ENCODE measurements around the gene GAPDHS. TPM values are rescaled to one million over a fixed set of nuclear protein-coding genes. Genes with fewer than 3 reads are reported as not detected.

GAPDHS gene
- total RNA-seq, 2 experiments from 2014 or later, result not detected

GRCh38 chr19:35562776-35563175 lies 29.5 kb downstream of the GAPDHS start:
- no peak for DNase-seq
- no peak overlapping the region for H3K4me3 Mint-ChIP-seq
- H3K27ac Mint-ChIP-seq, result no peak overlapping the region
- CTCF ChIA-PET, result interaction anchor here (0.8 kb wide), 1 partner anchor 13 kb away, joined by 3 read pairs; no protein-coding TSS in a partner anchor
- H3K27me3 Mint-ChIP-seq (ENCODE audit: low read depth), result peaks cover 35% of the 10 kb centered on the region
- peaks cover 8% of the 10 kb centered on the region for H3K4me1 Mint-ChIP-seq (ENCODE audit: low read depth)
- no peaks in the 10 kb centered on the region for H3K9me3 Mint-ChIP-seq
- intact Hi-C loops (cut with micrococcal nuclease), result no loop called here
- H3K36me3 Mint-ChIP-seq (ENCODE audit: low read depth), result no peaks in the 10 kb centered on the region

GRCh38 chr19:35563207-35563829 lies 30.1 kb downstream of the GAPDHS start, which contains the start of gene ATP4A:
TSS of gene ATP4A (minus strand) at chr19:35563658. CDS start at chr19:35563629, 29 bp downstream.
- H3K9me3 Mint-ChIP-seq, result no peaks in the 10 kb centered on the region
- H3K4me3 Mint-ChIP-seq, result no peak within 1 kb of the TSS
- CTCF ChIA-PET, result interaction anchor here (0.6 to 0.8 kb wide), 2 partner anchors 14 to 129 kb away, joined by 3 read pairs; no protein-coding TSS in a partner anchor
- intact Hi-C loops (cut with micrococcal nuclease), result no loop called here
- no peak within 1 kb of the TSS for H3K27ac Mint-ChIP-seq
- H3K36me3 Mint-ChIP-seq (ENCODE audit: low read depth), result no peaks in the 10 kb centered on the region
- peaks cover 7% of the 10 kb centered on the region for H3K4me1 Mint-ChIP-seq (ENCODE audit: low read depth)
- no peak for DNase-seq
- peaks cover 35% of the 10 kb centered on the region for H3K27me3 Mint-ChIP-seq (ENCODE audit: low read depth)

- H3K4me3 Mint-ChIP-seq, result no peak overlapping the region
- DNase-seq, result no peak
- peaks cover 23% of the 10 kb centered on the region for H3K27me3 Mint-ChIP-seq (ENCODE audit: low read depth)
- H3K9me3 Mint-ChIP-seq, result no peaks in the 10 kb centered on the region
- CTCF ChIA-PET, result no interaction called here
- intact Hi-C loops (cut with micrococcal nuclease), result no loop called here
- no peak overlapping the region for H3K27ac Mint-ChIP-seq
- no peaks in the 10 kb centered on the region for H3K4me1 Mint-ChIP-seq (ENCODE audit: low read depth)
- H3K36me3 Mint-ChIP-seq (ENCODE audit: low read depth), result no peaks in the 10 kb centered on the region
Observed at GRCh38 chr19:35565016-35565856, 32.0 kb downstream of the GAPDHS start.

- no peak overlapping the region for H3K4me3 Mint-ChIP-seq
- no peaks in the 10 kb centered on the region for H3K9me3 Mint-ChIP-seq
- peaks cover 19% of the 10 kb centered on the region for H3K27me3 Mint-ChIP-seq (ENCODE audit: low read depth)
- no peaks in the 10 kb centered on the region for H3K4me1 Mint-ChIP-seq (ENCODE audit: low read depth)
- CTCF ChIA-PET, result no interaction called here
- intact Hi-C loops (cut with micrococcal nuclease), result no loop called here
- no peak for DNase-seq
- H3K27ac Mint-ChIP-seq, result no peak overlapping the region
- H3K36me3 Mint-ChIP-seq (ENCODE audit: low read depth), result no peaks in the 10 kb centered on the region
Observed at GRCh38 chr19:35566738-35567137, 33.5 kb downstream of the GAPDHS start.

DNA sequence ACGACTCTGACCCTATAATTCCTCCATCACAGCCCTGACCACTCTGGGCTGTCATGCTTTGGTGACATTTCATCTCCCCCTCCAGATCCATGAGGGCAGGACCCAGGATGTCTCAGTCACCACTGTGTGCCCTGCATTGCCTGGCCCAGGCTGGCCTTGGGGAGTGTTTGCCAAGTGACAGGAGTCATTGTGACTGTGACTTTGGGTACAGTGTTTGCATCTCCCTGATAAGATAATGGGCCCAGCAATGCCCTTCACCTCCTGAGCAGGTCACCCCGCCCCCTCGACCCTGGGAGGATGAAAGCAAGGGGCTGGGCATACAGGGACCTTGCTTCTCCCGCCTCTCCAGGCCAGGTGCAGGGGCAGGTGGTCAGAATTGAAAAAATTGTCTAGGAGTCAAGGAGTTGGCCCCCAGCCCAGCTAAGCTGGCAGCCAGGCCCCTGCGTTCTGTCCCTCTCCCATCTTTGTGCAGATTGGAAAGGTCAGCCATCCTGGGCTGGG lies 36.1 kb downstream of the GAPDHS start:
- H3K27ac Mint-ChIP-seq, result no peak overlapping the region
- DNase-seq, result no peak
- no peaks in the 10 kb centered on the region for H3K4me1 Mint-ChIP-seq (ENCODE audit: low read depth)
- H3K4me3 Mint-ChIP-seq, result no peak overlapping the region
- CTCF ChIA-PET, result no interaction called here
- intact Hi-C loops (cut with micrococcal nuclease), result no loop called here
- H3K9me3 Mint-ChIP-seq, result peaks cover 2% of the 10 kb centered on the region
- no peaks in the 10 kb centered on the region for H3K36me3 Mint-ChIP-seq (ENCODE audit: low read depth)
- H3K27me3 Mint-ChIP-seq (ENCODE audit: low read depth), result peaks cover 15% of the 10 kb centered on the region

DNA sequence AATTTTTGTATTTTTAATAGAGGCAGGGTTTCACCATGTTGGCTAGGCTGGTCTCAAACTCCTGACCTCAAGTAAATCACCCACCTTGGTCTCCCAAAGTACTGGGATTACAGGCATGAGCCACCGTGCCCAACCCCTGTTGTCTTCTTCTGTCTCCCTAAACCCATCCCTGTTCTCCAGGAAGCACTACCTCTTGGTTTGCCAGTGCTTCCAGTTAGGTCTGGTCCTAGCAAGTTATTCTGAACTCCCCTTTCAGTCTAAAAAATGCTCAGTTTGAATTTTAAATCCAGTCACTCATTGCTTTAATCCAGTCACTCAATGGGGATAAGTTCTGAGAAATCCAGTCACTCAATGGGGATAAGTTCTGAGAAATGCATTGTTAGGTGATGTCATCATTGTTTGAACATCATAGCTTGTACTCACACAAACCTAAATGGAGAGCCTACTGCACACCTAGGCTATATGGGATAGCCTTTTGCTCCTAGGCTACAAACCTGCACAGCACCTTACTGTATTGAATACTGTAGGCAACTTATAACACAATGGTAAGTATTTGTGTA lies 38.2 kb downstream of the GAPDHS start:
- CTCF ChIA-PET, result no interaction called here
- Mint-ChIP-seq H3K36me3 (ENCODE audit: low read depth) (peaks cover 2% of the 10 kb centered on the region), H3K4me1 (ENCODE audit: low read depth) (no peaks in the 10 kb centered on the region), H3K27me3 (ENCODE audit: low read depth) (peaks cover 9% of the 10 kb centered on the region), H3K9me3 (peaks cover 18% of the 10 kb centered on the region), H3K27ac (no peak overlapping the region), H3K4me3 (no peak overlapping the region)
- DNase-seq, result no peak
- intact Hi-C loops (cut with micrococcal nuclease), result no loop called here

DNA sequence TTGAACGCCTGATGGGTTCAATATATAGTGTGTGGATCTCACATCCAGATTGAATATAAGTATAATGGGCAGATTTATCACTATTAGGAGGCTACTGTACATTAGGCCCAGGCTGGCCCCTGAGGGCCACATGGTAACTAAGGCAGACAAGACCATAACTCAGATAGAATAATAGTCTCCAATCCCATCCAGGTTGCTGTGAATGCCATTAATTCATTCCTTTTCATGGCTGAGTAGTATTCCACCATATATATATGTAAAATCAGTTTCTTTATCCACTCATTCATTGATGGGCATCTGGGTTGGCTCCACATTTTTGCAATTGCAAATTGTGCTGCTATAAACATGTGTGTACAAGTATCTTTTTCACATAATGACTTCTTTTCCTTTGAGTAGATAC lies 44.7 kb downstream of the GAPDHS start:
- intact Hi-C loops (cut with micrococcal nuclease), result no loop called here
- CTCF ChIA-PET, result interaction anchor here (1.4 kb wide), 1 partner anchor 225 kb away, joined by 3 read pairs; no protein-coding TSS in a partner anchor
- peaks cover 29% of the 10 kb centered on the region for H3K9me3 Mint-ChIP-seq

DNA sequence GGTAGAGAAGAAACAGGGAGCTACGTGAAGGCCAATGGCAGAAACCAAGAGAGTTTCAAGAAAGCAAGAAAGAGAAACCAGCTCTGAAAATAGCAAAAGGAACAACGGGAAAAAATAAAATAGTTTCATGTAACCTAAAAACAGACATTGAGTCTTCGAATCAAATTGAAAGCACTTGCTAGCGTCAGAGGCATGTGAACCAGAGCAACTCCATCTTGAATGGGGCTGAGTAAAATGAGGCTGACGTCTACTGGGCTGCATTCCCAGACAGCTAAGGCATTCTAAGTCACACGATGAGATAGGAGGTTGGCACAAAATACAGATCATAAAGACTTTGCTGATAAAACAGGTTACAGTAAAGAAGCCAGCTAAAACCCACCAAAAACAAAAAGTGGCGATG lies 45.5 kb downstream of the GAPDHS start:
- Mint-ChIP-seq H3K4me3 (no peak overlapping the region), H3K27me3 (ENCODE audit: low read depth) (peaks cover 5% of the 10 kb centered on the region), H3K27ac (no peak overlapping the region), H3K9me3 (peaks cover 29% of the 10 kb centered on the region), H3K36me3 (ENCODE audit: low read depth) (peaks cover 2% of the 10 kb centered on the region), H3K4me1 (ENCODE audit: low read depth) (no peaks in the 10 kb centered on the region)
- CTCF ChIA-PET, result interaction anchor here (1.4 to 3.2 kb wide), 2 partner anchors 30 to 226 kb away, joined by 3 to 12 read pairs; no protein-coding TSS in a partner anchor
- no peak for DNase-seq
- intact Hi-C loops (cut with micrococcal nuclease), result no loop called here

More for the DNA sequence above, 44.7 kb downstream of the GAPDHS start:
- Mint-ChIP-seq H3K4me3 (no peak overlapping the region), H3K4me1 (ENCODE audit: low read depth) (no peaks in the 10 kb centered on the region), H3K27ac (no peak overlapping the region), H3K27me3 (ENCODE audit: low read depth) (peaks cover 4% of the 10 kb centered on the region), H3K36me3 (ENCODE audit: low read depth) (peaks cover 2% of the 10 kb centered on the region)
- DNase-seq, result no peak

DNA sequence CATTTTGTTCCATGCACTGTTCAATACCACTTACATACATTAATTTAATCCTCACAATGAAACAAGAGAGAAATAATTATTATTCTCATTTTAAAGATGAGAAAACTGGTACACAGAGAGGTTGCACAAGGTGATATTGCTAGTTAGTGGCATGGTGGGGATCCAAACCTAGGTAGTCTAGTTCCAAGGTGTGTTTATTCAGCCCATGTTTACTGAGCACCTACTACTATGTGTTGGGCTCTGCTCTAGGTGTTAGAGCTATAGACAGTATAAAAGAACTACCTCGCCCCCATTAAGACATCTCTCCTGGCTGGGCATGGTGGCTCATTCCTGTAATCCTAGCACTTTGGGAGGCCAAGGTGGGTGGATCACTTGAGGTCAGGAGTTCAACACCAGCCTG lies 49.5 kb downstream of the GAPDHS start:
- intact Hi-C loops (cut with micrococcal nuclease), result no loop called here
- Mint-ChIP-seq H3K36me3 (ENCODE audit: low read depth) (no peaks in the 10 kb centered on the region), H3K9me3 (peaks cover 2% of the 10 kb centered on the region), H3K4me3 (no peak overlapping the region), H3K4me1 (ENCODE audit: low read depth) (no peaks in the 10 kb centered on the region), H3K27ac (no peak overlapping the region), H3K27me3 (ENCODE audit: low read depth) (peaks cover 9% of the 10 kb centered on the region)
- DNase-seq, result no peak
- CTCF ChIA-PET, result no interaction called here

- intact Hi-C loops (cut with micrococcal nuclease), result no loop called here
- H3K36me3 Mint-ChIP-seq (ENCODE audit: low read depth), result no peaks in the 10 kb centered on the region
- H3K9me3 Mint-ChIP-seq, result no peaks in the 10 kb centered on the region
- H3K27me3 Mint-ChIP-seq (ENCODE audit: low read depth), result peaks cover 5% of the 10 kb centered on the region
- no peak within 1 kb of the TSS for H3K27ac Mint-ChIP-seq
- no peak within 1 kb of the TSS for H3K4me3 Mint-ChIP-seq
- CTCF ChIA-PET, result no interaction called here
- H3K4me1 Mint-ChIP-seq (ENCODE audit: low read depth), result no peaks in the 10 kb centered on the region
- DNase-seq, result no peak
Observed at GRCh38 chr19:35585848-35586247, 52.6 kb downstream of the GAPDHS start, which contains the start of gene PMIS2. TSS of gene PMIS2 (plus strand) at chr19:35586173. CDS start at chr19:35586260, 87 bp downstream.

- Mint-ChIP-seq H3K27ac (no peak overlapping the region), H3K36me3 (ENCODE audit: low read depth) (no peaks in the 10 kb centered on the region), H3K4me3 (no peak overlapping the region), H3K4me1 (ENCODE audit: low read depth) (no peaks in the 10 kb centered on the region), H3K9me3 (no peaks in the 10 kb centered on the region), H3K27me3 (ENCODE audit: low read depth) (peaks cover 5% of the 10 kb centered on the region)
- CTCF ChIA-PET, result interaction anchor here (0.7 to 1.2 kb wide), 2 partner anchors 39 to 78 kb away, joined by 3 to 6 read pairs; no protein-coding TSS in a partner anchor
- DNase-seq, result no peak
- intact Hi-C loops (cut with micrococcal nuclease), result no loop called here
Observed at GRCh38 chr19:35587321-35587720, 54.1 kb downstream of the GAPDHS start.

GRCh38 chr19:35590875-35591274 lies 57.6 kb downstream of the GAPDHS start:
- Mint-ChIP-seq H3K4me3 (no peak overlapping the region), H3K36me3 (ENCODE audit: low read depth) (no peaks in the 10 kb centered on the region), H3K4me1 (ENCODE audit: low read depth) (no peaks in the 10 kb centered on the region), H3K9me3 (no peaks in the 10 kb centered on the region), H3K27ac (no peak overlapping the region), H3K27me3 (ENCODE audit: low read depth) (no peaks in the 10 kb centered on the region)
- no peak for DNase-seq
- intact Hi-C loops (cut with micrococcal nuclease), result no loop called here
- CTCF ChIA-PET, result interaction anchor here (0.7 to 4.9 kb wide), 5 partner anchors 42 to 476 kb away, joined by 4 to 26 read pairs (median 6); no protein-coding TSS in a partner anchor
